ENCODE data around the gene CYBRD1.
"Not testable (repeated sequence)": the region's sequence is repeated elsewhere in the genome, so short reads cannot be mapped to it uniquely, and the experiment has no call there.

CYBRD1 gene

GRCh38 chr2:171522052-171522787 lies at the start of gene CYBRD1:
CYBRD1 (plus strand) TSS chr2:171522474; CDS start chr2:171522546, 72 bp downstream.
- no peak for DNase-seq

- no peak for DNase-seq
Observed at GRCh38 chr2:171475979-171476378, 46.3 kb upstream of the CYBRD1 start.

- DNase-seq: no peak
Observed at GRCh38 chr2:171478345-171478744, 43.9 kb upstream of the CYBRD1 start.

- no peak for DNase-seq
Observed at GRCh38 chr2:171479154-171479814, 43.0 kb upstream of the CYBRD1 start.

GRCh38 chr2:171480908-171481307 lies 41.4 kb upstream of the CYBRD1 start:
- DNase-seq: no peak

GRCh38 chr2:171482308-171482707 lies 40.0 kb upstream of the CYBRD1 start:
- no peak for DNase-seq

- no peak for DNase-seq
Observed at GRCh38 chr2:171482877-171483276, 39.4 kb upstream of the CYBRD1 start.

- DNase-seq: no peak
Observed at GRCh38 chr2:171483793-171484192, 38.5 kb upstream of the CYBRD1 start.

GRCh38 chr2:171485116-171485515 lies 37.2 kb upstream of the CYBRD1 start:
- DNase-seq: no peak

- no peak for DNase-seq
Observed at GRCh38 chr2:171487201-171487600, 35.1 kb upstream of the CYBRD1 start.

- no peak for DNase-seq
Observed at GRCh38 chr2:171487803-171488259, 34.4 kb upstream of the CYBRD1 start.

- no peak for DNase-seq
Observed at GRCh38 chr2:171490577-171490976, 31.7 kb upstream of the CYBRD1 start.

- DNase-seq: no peak
Observed at GRCh38 chr2:171491292-171491691, 31.0 kb upstream of the CYBRD1 start.

GRCh38 chr2:171492664-171493063 lies 29.6 kb upstream of the CYBRD1 start:
- DNase-seq: no peak

- not testable (repeated sequence) for DNase-seq
Observed at GRCh38 chr2:171497664-171498063, 24.6 kb upstream of the CYBRD1 start.

GRCh38 chr2:171505374-171505773 lies 16.9 kb upstream of the CYBRD1 start:
- no peak for DNase-seq

GRCh38 chr2:171509945-171510731 lies 12.1 kb upstream of the CYBRD1 start:
- DNase-seq: no peak

GRCh38 chr2:171512014-171512413 lies 10.3 kb upstream of the CYBRD1 start:
- no peak for DNase-seq

- no peak for DNase-seq
Observed at GRCh38 chr2:171512683-171513195, 9.5 kb upstream of the CYBRD1 start.

- DNase-seq: no peak
Observed at GRCh38 chr2:171513719-171514160, 8.5 kb upstream of the CYBRD1 start.

- no peak for DNase-seq
Observed at GRCh38 chr2:171514908-171515582, 7.2 kb upstream of the CYBRD1 start.

GRCh38 chr2:171515672-171516298 lies 6.5 kb upstream of the CYBRD1 start:
- no peak for DNase-seq

All from DMS79 (cell line).